ENCODE measurements around the gene MRC2.

The MRC2 gene

DNA sequence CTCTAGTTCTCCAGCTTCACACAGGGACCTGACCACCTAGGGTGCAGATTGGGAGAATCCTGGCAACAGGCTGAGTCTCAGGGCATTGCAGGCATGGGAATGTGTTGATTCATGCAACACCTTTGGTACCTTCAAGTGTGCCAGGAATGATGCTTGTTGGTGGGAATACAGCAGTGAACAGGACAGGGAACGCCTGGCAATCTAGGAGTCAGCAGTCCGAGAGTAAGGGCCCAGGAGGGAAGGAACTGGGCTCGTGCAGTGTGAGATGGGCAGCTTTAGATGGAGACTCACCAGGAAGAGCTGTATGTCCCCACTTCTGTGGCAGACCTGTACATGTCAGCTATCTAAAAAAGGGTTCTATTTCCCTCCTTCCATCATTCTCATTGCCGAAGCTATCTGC, 12.0 kb upstream of the MRC2 start:
- no peak for DNase-seq

DNA sequence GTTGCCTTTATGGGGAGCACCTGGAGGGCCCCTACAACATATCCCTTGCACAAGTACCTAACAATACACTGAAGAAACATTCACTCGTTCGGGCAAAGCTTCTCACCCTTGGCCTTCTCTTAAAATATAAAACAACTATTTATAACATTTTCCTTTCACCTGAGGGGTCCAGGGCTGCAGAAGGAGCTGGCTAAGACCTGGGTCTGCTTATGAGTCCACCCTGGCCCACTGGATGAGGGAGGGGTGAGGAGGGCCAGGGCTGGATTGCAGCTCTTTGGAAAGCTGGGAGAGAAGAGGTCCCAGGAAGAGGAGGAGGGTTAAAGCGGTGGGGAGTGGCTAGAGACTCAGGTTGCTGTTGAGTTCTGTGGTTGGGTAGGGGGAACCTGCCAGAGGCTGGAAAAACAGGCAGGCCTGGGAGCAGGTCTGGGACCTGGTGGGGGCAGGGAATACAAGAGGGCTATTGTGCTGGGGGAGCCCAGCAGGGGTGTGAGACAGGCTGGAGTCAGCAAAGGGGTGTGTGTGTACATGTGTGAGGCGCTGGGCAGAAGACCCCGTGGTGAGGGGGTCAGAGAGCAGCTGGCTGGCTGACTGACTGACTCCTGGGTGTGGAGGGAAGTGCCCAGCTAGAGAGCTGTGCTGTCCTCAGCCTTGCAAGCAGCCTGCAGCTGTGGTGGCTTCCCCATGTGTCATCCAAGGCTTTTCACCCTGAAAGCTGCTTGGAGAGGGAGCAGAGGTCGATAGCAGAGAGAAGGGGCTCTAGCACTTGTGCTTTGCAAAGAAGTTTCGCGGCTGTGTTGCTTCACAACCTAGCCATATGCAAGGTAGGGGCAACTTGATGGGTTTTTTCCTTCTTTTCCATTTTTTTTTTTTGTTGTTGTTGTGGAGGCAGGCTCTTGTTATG, 10.2 kb upstream of the MRC2 start:
- DNase-seq = no peak

DNA sequence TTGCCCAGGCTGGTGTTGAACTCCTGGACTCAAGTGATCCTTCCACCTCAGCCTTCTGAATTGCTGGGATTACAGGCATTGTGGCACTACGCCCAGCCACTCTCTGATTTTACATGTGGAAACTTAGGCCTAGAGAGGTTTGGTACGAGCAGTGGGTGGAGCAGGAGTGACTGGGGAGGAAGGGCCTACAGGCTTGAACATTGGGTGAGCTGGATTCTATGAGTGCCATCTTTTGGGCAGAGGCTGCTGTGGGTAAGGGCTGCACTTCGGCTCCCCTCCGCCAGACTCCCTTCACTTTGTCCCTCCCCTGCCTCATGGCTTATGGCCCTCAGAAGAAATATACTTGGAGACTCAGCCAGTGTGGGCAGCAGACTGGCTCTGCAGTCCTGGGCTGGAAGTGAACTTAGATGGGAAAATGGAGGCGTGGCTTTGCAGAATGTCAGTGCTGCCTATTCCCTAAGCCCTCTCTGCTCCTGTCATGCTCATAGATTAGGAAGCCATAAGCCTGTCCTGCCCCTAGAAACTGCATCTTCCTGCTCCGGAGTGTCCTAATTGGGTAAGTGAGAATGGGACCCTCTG, 9.5 kb upstream of the MRC2 start:
- DNase-seq = no peak

GRCh38 chr17:62618647-62619416, 8.6 kb upstream of the MRC2 start:
- no peak for DNase-seq

- DNase-seq = no peak
These were observed 7.9 kb upstream of the MRC2 start for GRCh38 chr17:62619417-62620155.

- DNase-seq = no peak
These were observed 6.2 kb upstream of the MRC2 start for GRCh38 chr17:62621223-62621622.

GRCh38 chr17:62625184-62625869, 2.1 kb upstream of the MRC2 start:
- no peak for DNase-seq

DNA sequence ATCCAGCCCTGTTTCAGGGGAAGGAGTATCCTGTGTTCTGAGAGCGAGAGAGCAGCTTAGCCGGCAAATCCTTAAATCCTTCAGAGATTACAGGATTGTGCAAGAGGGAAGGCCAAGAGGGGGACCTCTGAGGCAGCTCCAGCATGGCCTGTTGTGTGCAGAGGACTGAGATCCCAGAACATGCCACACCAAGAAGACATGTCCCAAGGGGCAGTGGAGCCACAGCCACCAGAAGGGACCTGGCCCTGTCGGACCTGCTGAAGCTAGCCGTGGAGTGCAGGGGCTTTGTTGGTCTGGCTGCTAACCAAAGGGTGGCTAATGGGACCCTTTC, 1.6 kb upstream of the MRC2 start:
- DNase-seq = peak in 1 of 2 experiments; percentile 45

DNA sequence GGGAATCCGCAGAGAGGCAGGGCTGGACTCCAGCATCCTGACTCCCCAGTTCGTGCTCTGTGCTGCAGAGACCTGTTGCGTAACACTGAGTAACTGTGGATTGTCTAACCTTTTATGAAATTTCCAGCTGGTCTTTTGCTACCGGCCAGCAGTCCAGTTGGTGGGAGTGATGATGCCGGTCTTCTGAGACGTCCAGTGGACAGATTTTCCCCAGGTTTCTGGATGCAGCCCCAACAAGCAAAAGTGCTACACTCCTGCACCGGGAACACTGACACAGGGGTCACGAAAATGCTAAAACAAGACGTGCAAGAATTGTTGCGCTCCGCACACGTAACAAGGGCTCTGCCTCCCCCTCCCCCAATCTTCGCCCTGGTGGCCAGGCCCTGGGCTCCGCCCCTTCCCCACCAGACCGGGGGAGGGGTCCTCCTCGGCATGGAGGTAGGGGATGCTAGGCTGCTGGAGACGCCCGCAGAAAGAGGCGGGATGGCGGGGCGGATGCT, 701 bp upstream of the MRC2 start:
- no peak for DNase-seq

DNA sequence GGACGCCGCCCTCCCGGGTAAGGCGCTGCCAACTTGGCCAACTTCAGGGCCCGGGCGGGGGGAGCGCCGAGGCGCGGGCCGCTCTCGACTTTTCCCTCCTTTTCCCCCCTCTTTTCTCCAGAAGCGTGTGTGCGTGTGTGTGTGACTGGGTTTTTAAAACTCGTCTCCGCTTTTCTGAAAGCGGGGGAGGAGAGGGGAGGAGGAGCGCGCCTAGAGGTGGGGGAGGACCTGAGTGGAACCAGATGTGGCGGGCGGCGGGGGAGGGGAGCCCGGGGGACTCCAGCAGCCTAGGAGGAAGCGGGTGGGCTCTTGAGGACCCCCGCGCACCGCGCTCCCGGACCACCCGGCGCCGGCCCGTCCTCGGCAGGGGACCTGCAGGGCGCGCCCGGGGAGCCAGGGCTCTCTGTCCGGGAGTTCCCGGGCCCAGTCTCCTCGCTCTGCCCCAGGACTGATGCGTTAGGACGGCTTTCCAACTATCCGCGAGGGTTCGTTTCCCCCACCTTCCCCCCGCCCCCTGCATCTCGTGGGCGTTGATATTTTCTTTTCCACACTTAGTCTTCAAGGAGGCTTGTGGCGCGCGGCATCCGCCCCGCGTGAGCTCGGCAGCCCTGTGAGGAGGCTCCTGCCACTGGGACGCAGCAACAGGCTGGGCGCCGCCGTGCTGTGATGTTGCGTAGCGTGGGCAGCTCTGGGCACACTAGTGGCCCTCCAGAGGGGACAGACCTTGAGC, 599 bp downstream of the MRC2 start:
- DNase-seq = peak in 1 of 2 experiments; percentile 10

- no peak for DNase-seq
These were observed 1.5 kb downstream of the MRC2 start for GRCh38 chr17:62628831-62629555.

DNA sequence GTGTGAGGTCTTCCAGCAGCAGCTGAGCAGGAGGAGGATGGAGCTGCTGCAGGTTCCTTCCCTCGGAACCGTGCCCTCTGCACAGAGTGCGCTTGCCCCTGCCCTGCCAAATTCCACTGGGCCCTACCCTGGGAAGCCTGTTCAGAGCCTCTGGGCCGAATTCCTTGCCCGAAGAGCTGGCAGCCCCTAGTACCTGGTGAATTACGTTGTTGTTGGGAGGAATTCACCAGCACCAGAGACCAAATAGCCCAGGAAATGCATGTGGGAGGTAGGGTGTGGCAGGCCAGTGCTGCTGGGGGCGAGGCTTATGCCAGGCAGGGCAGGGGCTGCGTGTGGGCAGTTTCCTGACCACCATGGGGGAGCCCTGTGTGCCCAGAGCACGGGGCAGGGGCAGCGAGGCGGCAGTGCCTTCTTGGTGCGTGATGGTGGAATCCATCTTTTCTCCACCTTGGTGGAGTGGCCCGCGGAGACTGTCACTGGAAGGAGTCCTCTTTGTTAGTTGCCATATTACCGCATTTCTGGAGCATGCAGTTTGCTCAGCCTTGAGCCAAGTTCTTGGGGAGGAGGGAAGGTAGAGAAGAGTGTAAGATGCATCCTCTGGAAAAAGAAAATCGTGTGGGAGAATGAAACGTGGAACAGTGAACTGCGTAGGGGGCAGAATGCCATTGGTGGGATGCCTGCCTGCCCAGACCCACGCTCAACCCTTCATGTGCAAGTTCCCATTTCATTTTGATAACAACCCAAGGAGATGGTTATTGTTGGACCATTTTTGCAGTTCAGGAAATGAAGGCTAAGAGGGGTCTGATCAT, 2.3 kb downstream of the MRC2 start:
- DNase-seq = no peak

DNA sequence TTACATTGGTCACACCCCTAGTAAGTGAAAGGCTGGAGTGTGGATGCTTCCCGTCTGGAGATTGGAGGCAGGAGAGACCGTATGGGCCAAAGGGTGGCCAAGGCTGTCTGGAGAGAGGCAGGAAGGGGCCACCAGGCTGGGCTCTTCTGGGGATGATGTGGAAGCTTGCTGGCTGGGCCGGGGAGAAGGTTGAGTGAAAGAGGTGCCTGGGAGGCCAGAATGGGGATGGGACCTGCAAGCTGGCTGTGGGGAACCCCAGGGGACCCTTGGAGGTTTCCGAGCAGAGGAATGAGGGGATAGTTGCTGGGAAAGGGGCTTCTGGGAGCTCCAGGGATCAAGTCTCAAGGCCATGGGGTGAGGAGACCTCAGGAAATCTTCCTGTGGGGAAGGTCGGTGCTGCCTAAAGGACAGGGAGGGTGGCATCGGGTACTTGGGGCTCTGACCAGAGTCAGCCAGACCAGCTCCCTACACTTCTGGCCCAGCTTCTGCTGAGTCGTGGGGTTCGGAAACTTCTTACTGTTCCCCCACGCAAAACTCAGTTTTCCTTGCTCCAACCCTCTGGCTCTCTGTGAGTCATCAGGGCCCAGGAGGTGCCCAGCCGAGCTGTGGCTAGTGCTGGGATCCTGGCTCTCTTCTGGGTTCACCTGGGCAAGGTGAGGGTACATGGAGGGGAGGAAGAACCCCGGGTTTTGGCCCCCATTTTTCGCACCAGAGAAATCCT, 3.1 kb downstream of the MRC2 start:
- DNase-seq = no peak

- no peak for DNase-seq
These were observed 3.8 kb downstream of the MRC2 start for GRCh38 chr17:62631086-62631935.

DNA sequence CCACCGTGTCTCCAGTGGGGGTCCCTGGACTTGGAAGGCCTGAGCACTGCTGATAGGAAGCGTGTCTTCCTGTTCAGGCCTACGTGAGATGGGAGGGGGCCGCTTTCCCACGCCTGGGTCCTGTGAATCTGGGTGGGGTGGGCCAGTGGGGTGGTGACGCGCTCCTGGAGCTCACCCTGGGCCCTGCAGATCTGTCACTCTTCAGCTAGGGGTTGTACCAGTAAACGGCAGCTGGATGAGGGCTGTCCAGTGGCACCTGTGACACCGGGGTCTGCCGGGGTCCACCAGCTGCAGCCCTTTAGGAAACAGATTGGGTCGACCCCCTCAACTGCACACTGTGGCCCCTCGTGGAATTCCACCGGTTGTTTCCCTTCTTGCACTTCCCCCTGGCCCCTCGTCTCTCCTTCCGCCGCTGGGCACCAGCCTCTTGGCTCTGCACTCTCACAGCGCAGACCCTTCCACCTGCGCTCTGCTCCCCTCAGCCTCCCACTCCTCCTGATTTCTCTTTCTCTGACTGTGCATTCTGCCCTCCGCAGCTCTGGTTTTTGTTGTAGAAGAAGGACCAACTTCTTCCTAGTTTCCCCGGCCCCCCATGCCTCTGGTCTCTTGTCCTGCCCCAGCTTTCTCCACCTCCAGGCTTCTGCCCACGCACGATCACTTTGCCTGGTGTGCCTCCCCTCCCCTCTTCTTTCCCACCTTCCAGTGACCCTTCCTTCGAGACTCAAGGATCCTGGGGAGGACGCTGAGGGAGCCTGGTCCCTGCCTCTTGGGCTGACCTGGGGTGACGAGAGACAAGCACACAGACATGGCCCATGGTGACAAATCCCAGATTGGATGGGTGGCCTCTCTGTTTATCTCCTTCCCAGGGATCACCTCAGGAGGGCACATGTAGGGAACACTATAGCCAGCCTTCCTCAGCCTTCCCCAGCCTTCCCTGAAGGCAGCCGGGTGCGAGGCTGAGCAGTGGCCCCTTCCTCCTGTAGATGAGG, 4.8 kb downstream of the MRC2 start:
- no peak for DNase-seq

GRCh38 chr17:62637809-62638208, 10.3 kb downstream of the MRC2 start:
- DNase-seq = peak in 1 of 2 experiments; percentile 18

GRCh38 chr17:62641153-62641552, 13.7 kb downstream of the MRC2 start:
- DNase-seq = no peak

All from NCI-H524 (cell line).